GM21423 (cell line): ENCODE results near the gene ZNF667.
A peak's percentile ranks its signal among the peaks of the same experiment; 100 is the strongest.

Experiments used
- ATAC-seq: cut with Tn5 transposase; IDR thresholded peaks from one replicate; pipeline ENCODE4 v1.9.1; 2021; ENCODE audit warnings: mild to moderate bottlenecking, moderate library complexity; ENCODE audit not compliant: unreplicated experiment

ZNF667 gene

DNA sequence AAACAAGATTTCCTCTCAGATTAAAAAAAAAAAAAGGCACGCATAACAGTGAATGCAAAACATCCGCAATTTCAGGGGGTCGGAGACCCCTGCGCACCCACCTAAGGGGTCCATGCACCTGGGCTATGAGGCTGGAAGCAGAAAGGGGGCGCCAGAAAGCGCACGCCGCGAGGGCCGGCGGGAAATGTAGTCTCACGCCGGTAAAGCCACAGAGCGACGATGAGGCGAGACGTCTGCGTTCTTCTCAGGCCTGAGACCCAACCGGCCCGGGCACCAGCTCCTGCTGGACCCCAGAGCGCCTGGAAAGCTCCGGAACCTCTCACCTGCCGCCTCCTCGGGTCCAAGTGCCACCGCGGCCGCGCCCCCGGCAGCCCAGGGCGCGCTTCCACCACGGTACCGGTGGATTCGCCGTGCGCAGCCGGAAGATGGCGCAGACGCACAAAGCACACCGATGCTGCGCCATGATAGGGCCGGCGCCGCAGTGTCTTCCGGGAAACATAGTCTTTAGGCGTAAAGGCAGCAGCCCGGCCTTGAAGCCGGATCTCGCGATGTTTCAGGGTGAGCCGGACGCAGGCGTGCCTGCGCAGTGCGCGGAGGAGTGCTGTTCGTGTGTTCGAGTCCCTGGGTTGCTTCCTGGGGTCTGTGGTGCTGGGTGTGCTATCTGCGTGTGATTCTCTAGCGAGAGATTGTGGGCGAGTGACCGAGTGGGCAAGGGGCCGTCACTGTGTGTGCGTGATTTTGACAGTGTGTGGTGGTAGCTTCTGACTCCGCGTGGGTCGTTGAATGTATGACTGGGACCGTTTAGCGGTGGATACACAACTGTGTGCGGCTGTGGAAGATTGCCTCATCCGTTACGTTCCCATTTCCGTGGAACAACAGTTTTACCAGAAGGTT lies 83.8 kb downstream of the ZNF667 start, which contains the start of gene ZNF582:
Gene ZNF582, minus strand, starts transcription at position 416 of the 894 bp plus-strand sequence. CDS start 1,782 bp downstream, outside the sequence.
- peak; percentile 96 for ATAC-seq
